GM10248 (cell line): ENCODE measurements around the gene CANT1.

ENCODE experiments used
- CTCF ChIA-PET: fragments of 300-600 bp; sonication (Branson Sonifier 250); formaldehyde crosslinking; extraction: SDS; loops from one replicate; lab custom pipeline; 2021; ENCODE audit warnings: antibody characterized with exemption; lab: Yijun Ruan, JAX
- POLR2A ChIA-PET: fragments of 350-650 bp; sonication (Branson Sonifier 250); formaldehyde crosslinking; extraction: SDS; loops from one replicate; lab custom pipeline; 2020; ENCODE audit warnings: antibody characterized with exemption; lab: Yijun Ruan, JAX
- DNase-seq: peaks from one replicate; pipeline ENCODE4 v3.0.0; 2012; ENCODE audit errors: extremely low spot score
- CTCF ChIP-seq: IDR thresholded peaks from 2 replicates; pipeline ENCODE4 v1.5.1; 2012; ENCODE audit warnings: mild to moderate bottlenecking, low read depth; ENCODE audit errors: extremely low read depth, missing control alignments, control extremely low read depth

CANT1 gene

GRCh38 chr17:79000396-79001189 lies 9.0 kb downstream of the CANT1 start:
- POLR2A ChIA-PET = interaction anchor here (0.6 kb wide), 1 partner anchor 1643 kb away, joined by 3 read pairs; no protein-coding TSS in a partner anchor
- DNase-seq = no peak
- CTCF ChIA-PET = interaction anchor here (2.2 kb wide), 1 partner anchor 29 kb away, joined by 9 read pairs; no protein-coding TSS in a partner anchor
- TF ChIP-seq CTCF = no peak

GRCh38 chr17:78999947-79000395 lies 9.6 kb downstream of the CANT1 start:
- CTCF ChIA-PET = interaction anchor here (2.2 kb wide), 1 partner anchor 28 kb away, joined by 9 read pairs; no protein-coding TSS in a partner anchor
- no peak for DNase-seq
- TF ChIP-seq CTCF = no peak
- POLR2A ChIA-PET = interaction anchor here (0.7 kb wide), 1 partner anchor 95 kb away, joined by 11 read pairs; no protein-coding TSS in a partner anchor

GRCh38 chr17:78999056-78999768 lies 10.4 kb downstream of the CANT1 start:
- ChIA-PET CTCF (interaction anchor here (2.2 kb wide), 1 partner anchor 28 kb away, joined by 9 read pairs; no protein-coding TSS in a partner anchor), POLR2A (interaction anchor here (0.7 kb wide), 1 partner anchor 95 kb away, joined by 11 read pairs; no protein-coding TSS in a partner anchor)
- DNase-seq = no peak
- no peak for TF ChIP-seq CTCF

GRCh38 chr17:78998311-78999055 lies 11.1 kb downstream of the CANT1 start:
- ChIA-PET POLR2A (no interaction called here), CTCF (interaction anchor here (0.6 kb wide), 1 partner anchor 12 kb away, joined by 3 read pairs; no protein-coding TSS in a partner anchor)
- no peak for DNase-seq
- TF ChIP-seq CTCF = no peak

- ChIA-PET CTCF (no interaction called here), POLR2A (no interaction called here)
- no peak for DNase-seq
- TF ChIP-seq CTCF = no peak
These were observed 11.7 kb downstream of the CANT1 start for GRCh38 chr17:78997881-78998280.

GRCh38 chr17:78997231-78997741 lies 12.3 kb downstream of the CANT1 start:
- ChIA-PET POLR2A (no interaction called here), CTCF (interaction anchor here (1.8 kb wide), 1 partner anchor 12 kb away, joined by 4 read pairs; no protein-coding TSS in a partner anchor)
- DNase-seq = no peak
- TF ChIP-seq CTCF = no peak
